ENCODE results near the gene GLI2. TPM values are rescaled to one million over a fixed set of nuclear protein-coding genes. Genes with fewer than 3 reads are reported as not detected.
A peak's percentile ranks its signal among the peaks of the same experiment; 100 is the strongest.

The GLI2 gene
- total RNA-seq, 6 donors from 2014 or later = 0.61 to 8.8 (median 3.3) TPM

- Histone ChIP-seq H3K9me3 (no peaks in the 10 kb centered on the region), H3K36me3 (no peaks in the 10 kb centered on the region), H3K4me3 (no peak overlapping the region), H3K4me1 (peaks cover 0 to 5% (median under 1%) of the 10 kb centered on the region in 4 donors), H3K27ac (no peak overlapping the region), H3K27me3 (no peaks in the 10 kb centered on the region)
- DNase-seq = peak in 1 of 2 donors; percentile 14
- WGBS, 2 donors = 81 to 87% methylated on average over 6 to 7 of the region's 7 CpGs
- no peak for TF ChIP-seq POLR2A (IDR thresholded peaks at IDR 0.05)
- TF ChIP-seq CTCF (IDR thresholded peaks at IDR 0.05) = no peak
- no peak for TF ChIP-seq EP300 (IDR thresholded peaks at IDR 0.05)
- TF ChIP-seq POLR2AphosphoS5 (IDR thresholded peaks at IDR 0.05) = no peak
- no peak for ATAC-seq (ENCODE audit: low FRiP score in 2 of 2)
Observed at GRCh38 chr2:120759543-120760331, 24.1 kb downstream of the GLI2 start.

DNA sequence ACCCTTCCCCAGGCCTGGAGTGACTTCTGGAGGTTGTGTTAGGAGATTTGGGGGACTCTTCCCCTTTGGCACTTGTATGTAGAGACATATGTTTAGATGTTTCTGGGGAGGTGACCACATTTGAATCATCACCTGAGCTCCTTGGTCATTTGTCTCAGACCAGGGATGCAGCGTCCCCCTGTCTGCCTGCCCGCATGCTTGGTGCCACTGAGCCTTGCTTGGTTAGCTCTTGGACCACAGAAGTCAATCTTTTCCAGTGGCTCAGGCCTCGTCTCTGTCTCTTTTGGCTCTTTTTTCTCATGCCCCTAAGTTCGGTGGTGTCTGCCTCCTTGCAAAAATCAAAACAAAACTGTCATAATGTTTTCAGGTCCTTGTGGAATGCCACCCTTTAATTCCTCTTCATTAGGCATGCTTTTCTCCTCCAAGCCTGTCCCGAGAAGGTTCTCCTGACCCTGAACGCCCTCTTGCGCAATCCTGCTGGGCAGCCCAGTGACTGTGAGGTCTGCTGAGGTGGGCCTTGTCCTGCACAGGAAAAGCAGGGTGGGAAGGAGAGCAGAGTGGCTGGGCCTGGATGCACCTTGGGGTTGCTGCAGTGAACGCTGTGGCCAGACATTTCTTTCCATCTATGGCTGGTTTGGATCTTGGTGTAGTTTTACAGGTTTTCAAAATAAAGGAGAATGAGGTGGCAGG, 24.9 kb downstream of the GLI2 start:
- H3K36me3 ChIP-seq = no peaks in the 10 kb centered on the region
- 73 to 82% methylated on average over 8 of the region's 8 CpGs for WGBS, 2 donors
- H3K4me1 ChIP-seq = peaks cover 7 to 14% (median 9%) of the 10 kb centered on the region in 4 donors
- H3K4me3 ChIP-seq = no peak overlapping the region
- DNase-seq (peak in 1 of 2 donors; percentile 20), ATAC-seq (ENCODE audit: low FRiP score in 2 of 2) (no peak)
- H3K27me3 ChIP-seq = no peaks in the 10 kb centered on the region
- no peak overlapping the region for H3K27ac ChIP-seq
- TF ChIP-seq EP300 (IDR thresholded peaks at IDR 0.05) = no peak
- no peak for TF ChIP-seq CTCF (IDR thresholded peaks at IDR 0.05)
- no peak for TF ChIP-seq POLR2AphosphoS5 (IDR thresholded peaks at IDR 0.05)
- no peak for TF ChIP-seq POLR2A (IDR thresholded peaks at IDR 0.05)
- H3K9me3 ChIP-seq = no peaks in the 10 kb centered on the region

GRCh38 chr2:120761164-120761861, 25.6 kb downstream of the GLI2 start:
- peak in 1 of 2 donors; percentile 16 for DNase-seq
- Histone ChIP-seq H3K9me3 (no peaks in the 10 kb centered on the region), H3K4me1 (peaks cover 9 to 20% (median 14%) of the 10 kb centered on the region in 4 donors), H3K4me3 (no peak overlapping the region), H3K36me3 (no peaks in the 10 kb centered on the region), H3K27ac (no peak overlapping the region), H3K27me3 (no peaks in the 10 kb centered on the region)
- TF ChIP-seq POLR2AphosphoS5 (IDR thresholded peaks at IDR 0.05) = no peak
- 63 to 92% methylated on average over 4 to 8 of the region's 8 CpGs for WGBS, 2 donors
- ATAC-seq (ENCODE audit: low FRiP score in 2 of 2) = no peak

- H3K9me3 ChIP-seq = no peaks in the 10 kb centered on the region
- H3K36me3 ChIP-seq = no peaks in the 10 kb centered on the region
- 86 to 89% methylated on average over 3 to 5 of the region's 5 CpGs for WGBS, 2 donors
- no peak overlapping the region for H3K27ac ChIP-seq
- DNase-seq (peak in 1 of 2 donors; percentile 17), ATAC-seq (ENCODE audit: low FRiP score in 2 of 2) (no peak)
- H3K4me3 ChIP-seq = no peak overlapping the region
- H3K4me1 ChIP-seq = peaks cover 9 to 22% (median 15%) of the 10 kb centered on the region in 4 donors
- H3K27me3 ChIP-seq = no peaks in the 10 kb centered on the region
- TF ChIP-seq POLR2A (IDR thresholded peaks at IDR 0.05) (no peak), EP300 (IDR thresholded peaks at IDR 0.05) (no peak), CTCF (IDR thresholded peaks at IDR 0.05) (no peak), POLR2AphosphoS5 (IDR thresholded peaks at IDR 0.05) (no peak)
Observed at GRCh38 chr2:120761911-120762310, 26.2 kb downstream of the GLI2 start.

All from upper lobe of left lung (tissue), 6 donors.